H9 (cell line): ENCODE results near the gene RPS21. TPM values are rescaled to one million over a fixed set of nuclear protein-coding genes. Genes with fewer than 3 reads are reported as not detected.
A peak's percentile ranks its signal among the peaks of the same experiment; 100 is the strongest.

Experiments used
- DNase-seq: peaks from one replicate; pipeline ENCODE4 v3.0.0-alpha.2; 2017
- H2AFZ ChIP-seq: one replicate; pipeline ENCODE4 v1.6.1; 2013; ENCODE audit warnings: mild to moderate bottlenecking, low read length, control low read depth, moderate library complexity
- H2AK5ac ChIP-seq: 2 replicates; pipeline ENCODE4 v1.6.1; 2013; ENCODE audit warnings: low read length, control low read depth, mixed read lengths; ENCODE audit not compliant: insufficient read length
- H2BK120ac ChIP-seq: one replicate; pipeline ENCODE4 v1.6.1; 2013; ENCODE audit warnings: low read depth, mild to moderate bottlenecking, low read length, control low read depth, inconsistent platforms; ENCODE audit not compliant: poor library complexity, severe bottlenecking
- H2BK12ac ChIP-seq: 2 replicates; pipeline ENCODE4 v1.6.1; 2013; ENCODE audit warnings: low read length, control low read depth, mixed read lengths, low read depth; ENCODE audit not compliant: insufficient read length
- H2BK15ac ChIP-seq: 2 replicates; pipeline ENCODE4 v1.6.1; 2013; ENCODE audit warnings: low read depth, low read length, control low read depth
- H2BK20ac ChIP-seq: one replicate; pipeline ENCODE4 v1.6.1; 2013; ENCODE audit warnings: low read depth, mild to moderate bottlenecking, low read length, control low read depth, inconsistent platforms; ENCODE audit not compliant: poor library complexity, severe bottlenecking
- H2BK5ac ChIP-seq: 2 replicates; pipeline ENCODE4 v1.6.1; 2013; ENCODE audit warnings: low read length, control low read depth, mixed read lengths; ENCODE audit not compliant: insufficient read length
- H3K14ac ChIP-seq: 2 replicates; pipeline ENCODE4 v1.6.1; 2013; ENCODE audit warnings: low read length, control low read depth; ENCODE audit not compliant: insufficient read depth
- H3K18ac ChIP-seq: 2 replicates; pipeline ENCODE4 v1.6.1; 2013; ENCODE audit warnings: low read depth, mild to moderate bottlenecking, mixed read lengths, low read length, control low read depth; ENCODE audit not compliant: insufficient read length
- H3K23ac ChIP-seq: 2 replicates; pipeline ENCODE4 v1.6.1; 2013; ENCODE audit warnings: low read length, control low read depth, mixed read lengths, low read depth; ENCODE audit not compliant: insufficient read length
- H3K23me2 ChIP-seq: 2 replicates; pipeline ENCODE4 v1.6.1; 2013; ENCODE audit warnings: low read depth, mild to moderate bottlenecking, mixed read lengths, low read length, control low read depth; ENCODE audit not compliant: insufficient read length, poor library complexity, severe bottlenecking
- H3K27ac ChIP-seq: 2 replicates; pipeline ENCODE4 v1.5.1; 2013; ENCODE audit warnings: low read length, control low read depth, mixed read lengths, low read depth; ENCODE audit not compliant: insufficient read length
- H3K27me3 ChIP-seq: 2 replicates; pipeline ENCODE4 v1.6.1; 2013; ENCODE audit warnings: low read length, control low read depth, inconsistent platforms; ENCODE audit not compliant: insufficient read depth
- H3K4ac ChIP-seq: 2 replicates; pipeline ENCODE4 v1.6.1; 2013; ENCODE audit warnings: low read depth, mild to moderate bottlenecking, control low read depth, inconsistent platforms, low read length, moderate library complexity
- H3K4me1 ChIP-seq: 2 replicates; pipeline ENCODE4 v1.6.1; 2013; ENCODE audit warnings: low read length, control low read depth, inconsistent platforms; ENCODE audit not compliant: insufficient read depth
- H3K4me2 ChIP-seq: 2 replicates; pipeline ENCODE4 v1.6.1; 2013; ENCODE audit warnings: low read length, control low read depth, mixed read lengths; ENCODE audit not compliant: insufficient read length, insufficient read depth
- H3K56ac ChIP-seq: 2 replicates; pipeline ENCODE4 v1.6.1; 2013; ENCODE audit warnings: low read depth, mild to moderate bottlenecking, mixed read lengths, low read length, control low read depth; ENCODE audit not compliant: insufficient read length
- H3K79me1 ChIP-seq: 2 replicates; pipeline ENCODE4 v1.6.1; 2013; ENCODE audit warnings: low read depth, mild to moderate bottlenecking, moderate library complexity, low read length, control low read depth, inconsistent platforms; ENCODE audit not compliant: insufficient read depth, poor library complexity, severe bottlenecking
- H3K79me2 ChIP-seq: 2 replicates; pipeline ENCODE4 v1.6.1; 2013; ENCODE audit warnings: low read length, control low read depth, inconsistent platforms; ENCODE audit not compliant: insufficient read depth
- H3K9ac ChIP-seq: 2 replicates; pipeline ENCODE4 v1.6.1; 2013; ENCODE audit warnings: low read length, control low read depth, mixed read lengths; ENCODE audit not compliant: insufficient read length; ENCODE audit errors: extremely low read depth
- H3K9me3 ChIP-seq: one replicate; pipeline ENCODE4 v1.6.1; 2013; ENCODE audit warnings: low read depth, low read length, inconsistent platforms; ENCODE audit not compliant: control insufficient read depth
- H3T11ph ChIP-seq: one replicate; pipeline ENCODE4 v1.6.1; 2013; ENCODE audit warnings: mild to moderate bottlenecking, low read length, control low read depth, inconsistent platforms
- H4K20me1 ChIP-seq: one replicate; pipeline ENCODE4 v1.6.1; 2013; ENCODE audit not compliant: control insufficient read depth, insufficient read length, insufficient read depth
- H4K5ac ChIP-seq: 2 replicates; pipeline ENCODE4 v1.6.1; 2013; ENCODE audit warnings: low read depth, mild to moderate bottlenecking, mixed read lengths, low read length, control low read depth; ENCODE audit not compliant: insufficient read length
- H4K8ac ChIP-seq: replicated peaks from 2 replicates; pipeline ENCODE4 v1.6.1; 2013; ENCODE audit warnings: low read length, control low read depth, mixed read lengths, low read depth; ENCODE audit not compliant: insufficient read length
- H4K91ac ChIP-seq: 2 replicates; pipeline ENCODE4 v1.6.1; 2013; ENCODE audit warnings: low read depth, mild to moderate bottlenecking, moderate library complexity, mixed read lengths, low read length, control low read depth; ENCODE audit not compliant: insufficient read length
- H3K27ac Mint-ChIP-seq, 3 experiments: 2 replicates in 2 of 3; 3 replicates in 1 of 3; pipeline ENCODE4 v1.8.0; 2020 to 2021; ENCODE audit warnings: mixed read lengths in 3 of 3, mild to moderate bottlenecking in 1 of 3, moderate library complexity in 1 of 3
- H3K27me3 Mint-ChIP-seq: 2 replicates; pipeline ENCODE4 v1.8.0; 2021; ENCODE audit warnings: low read depth, mild to moderate bottlenecking, moderate library complexity, mixed read lengths
- H3K36me3 Mint-ChIP-seq, 3 experiments: 2 replicates in 2 of 3; 3 replicates in 1 of 3; pipeline ENCODE4 v1.8.0; 2020 to 2021; ENCODE audit warnings: low read depth in 3 of 3, mixed read lengths in 3 of 3; ENCODE audit not compliant: insufficient read depth in 1 of 3
- H3K4me1 Mint-ChIP-seq, 2 experiments: 2 replicates each; pipeline ENCODE4 v1.8.0; 2020; ENCODE audit warnings: mixed read lengths in 2 of 2
- H3K4me3 Mint-ChIP-seq, 2 experiments: 2 replicates in 1 of 2; 3 replicates in 1 of 2; pipeline ENCODE4 v1.8.0; 2020 to 2021; ENCODE audit warnings: mild to moderate bottlenecking in 2 of 2, mixed read lengths in 2 of 2, moderate library complexity in 1 of 2
- H3K9me3 Mint-ChIP-seq, 2 experiments: 2 replicates in 1 of 2; 3 replicates in 1 of 2; pipeline ENCODE4 v1.8.0; 2020; ENCODE audit warnings: mild to moderate bottlenecking in 2 of 2, mixed read lengths in 2 of 2, moderate library complexity in 1 of 2
- WGBS: extraction: QIAGEN DNeasy Blood & Tissue Kit; methylation state at CpG from one replicate; pipeline ENCODE4 v1.1.7; 2013; ENCODE audit warnings: missing lambda C conversion rate, low lambda C conversion rate, mixed read lengths; ENCODE audit not compliant: insufficient read length; ENCODE audit errors: extremely low coverage; 5-methylcytosine and 5-hydroxymethylcytosine counted together
- total RNA-seq: library from RNA; stranded (reverse); gene quantifications from 2 replicates; pipeline ENCODE4 v1.2.1, GENCODE V29; 2021
- TF ChIP-seq, protein P1 (sequence below): fragments of 200-600 bp; sonication (generic); conservative IDR thresholded peaks from 3 replicates; pipeline ENCODE4 v1.8.0; 2021; ENCODE audit warnings: antibody characterized with exemption, mild to moderate bottlenecking

The RPS21 gene
- total RNA-seq, 1 experiment from 2014 or later: 1,715 TPM

DNA sequence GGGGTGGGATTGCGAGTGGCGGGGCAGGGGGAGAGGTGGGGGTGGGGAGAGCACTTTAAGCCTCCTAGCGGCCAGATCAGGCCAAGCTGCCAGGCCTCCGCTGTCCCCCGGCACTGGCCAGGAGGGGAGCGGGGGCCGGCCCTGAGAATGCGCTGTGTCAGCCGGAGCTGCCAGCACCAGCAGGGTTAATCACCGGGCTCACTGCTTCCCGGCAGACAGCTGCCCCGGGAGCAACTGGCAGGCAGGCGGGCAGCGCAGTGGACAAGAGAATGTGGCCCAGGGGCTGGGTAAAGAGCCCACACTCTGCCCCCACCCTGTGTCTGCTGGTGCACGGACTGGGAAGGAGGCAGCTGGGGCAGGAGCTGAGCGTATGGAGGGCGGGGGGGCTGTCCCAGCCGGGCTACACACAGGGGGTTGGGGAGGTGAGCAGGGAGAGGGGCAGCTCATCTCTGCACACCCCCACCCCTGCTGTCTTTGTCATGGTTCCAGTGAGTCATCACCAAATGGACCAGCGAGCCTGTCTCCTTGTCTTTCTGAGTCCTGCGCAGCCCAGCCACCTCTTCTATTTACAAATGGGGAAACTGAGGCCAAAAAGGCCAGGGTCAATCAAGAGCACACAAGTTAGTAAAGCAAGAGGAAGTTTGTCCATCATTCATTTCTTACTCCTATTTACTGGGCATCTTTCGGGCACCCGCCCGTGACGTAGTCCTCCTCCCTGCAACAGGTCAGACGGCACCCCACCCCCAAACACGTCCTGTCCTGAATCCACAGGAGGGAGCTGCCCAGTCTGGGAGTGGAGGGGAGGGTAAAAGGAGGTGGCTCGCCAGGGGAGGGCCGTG is 17.7 kb upstream of the RPS21 start:
- Mint-ChIP-seq H3K4me1 (peaks cover 24 to 29% of the 10 kb centered on the region in 2 experiments), H3K9me3 (peaks cover 2 to 9% of the 10 kb centered on the region in 2 experiments), H3K27ac (peak overlapping the region in 1 of 3 experiments; percentile 88; a peak in 1 of 7 replicates), H3K36me3 (peaks cover 0 to 8% (median 5%) of the 10 kb centered on the region in 3 experiments; a peak in 6 of 7 replicates), H3K4me3 (peak overlapping the region; percentile 58 to 77), H3K27me3 (no peaks in the 10 kb centered on the region; the same call in 1 of the 2 replicates)
- TF ChIP-seq, protein P1, sequence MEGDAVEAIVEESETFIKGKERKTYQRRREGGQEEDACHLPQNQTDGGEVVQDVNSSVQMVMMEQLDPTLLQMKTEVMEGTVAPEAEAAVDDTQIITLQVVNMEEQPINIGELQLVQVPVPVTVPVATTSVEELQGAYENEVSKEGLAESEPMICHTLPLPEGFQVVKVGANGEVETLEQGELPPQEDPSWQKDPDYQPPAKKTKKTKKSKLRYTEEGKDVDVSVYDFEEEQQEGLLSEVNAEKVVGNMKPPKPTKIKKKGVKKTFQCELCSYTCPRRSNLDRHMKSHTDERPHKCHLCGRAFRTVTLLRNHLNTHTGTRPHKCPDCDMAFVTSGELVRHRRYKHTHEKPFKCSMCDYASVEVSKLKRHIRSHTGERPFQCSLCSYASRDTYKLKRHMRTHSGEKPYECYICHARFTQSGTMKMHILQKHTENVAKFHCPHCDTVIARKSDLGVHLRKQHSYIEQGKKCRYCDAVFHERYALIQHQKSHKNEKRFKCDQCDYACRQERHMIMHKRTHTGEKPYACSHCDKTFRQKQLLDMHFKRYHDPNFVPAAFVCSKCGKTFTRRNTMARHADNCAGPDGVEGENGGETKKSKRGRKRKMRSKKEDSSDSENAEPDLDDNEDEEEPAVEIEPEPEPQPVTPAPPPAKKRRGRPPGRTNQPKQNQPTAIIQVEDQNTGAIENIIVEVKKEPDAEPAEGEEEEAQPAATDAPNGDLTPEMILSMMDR: peak; percentile 79
- Histone ChIP-seq H3K23ac (no peak overlapping the region), H3K79me2 (peaks cover 6% of the 10 kb centered on the region; the same call in 1 of the 2 replicates), H3K23me2 (peaks cover 17% of the 10 kb centered on the region), H3K18ac (peak overlapping the region; percentile 38), H3K9me3 (no peaks in the 10 kb centered on the region), H3K27me3 (no peaks in the 10 kb centered on the region), H2AK5ac (no peak overlapping the region), H2AFZ (no peak overlapping the region), H3K27ac (no peak overlapping the region), H3T11ph (no peak overlapping the region), H4K5ac (no peak overlapping the region), H4K91ac (no peak overlapping the region), H2BK15ac (no peak overlapping the region), H3K9ac (no peak overlapping the region), H3K4ac (no peak overlapping the region), H3K79me1 (peaks cover 3% of the 10 kb centered on the region), H4K20me1 (no peaks in the 10 kb centered on the region), H2BK20ac (no peak overlapping the region), H2BK120ac (no peak overlapping the region), H3K14ac (0 out of 2 replicates have a peak overlapping the region, but pooled peaks have one; percentile 22), H2BK5ac (no peak overlapping the region), H3K4me1 (peaks cover 9% of the 10 kb centered on the region; the same call in 1 of the 2 replicates), H2BK12ac (no peak overlapping the region), H4K8ac (no peak overlapping the region), H3K56ac (no peak overlapping the region), H3K4me2 (peak overlapping the region; percentile 59)
- peak; percentile 79 for DNase-seq
- no CpG with 5 or more reads among the region's 28 CpGs for WGBS
